Measurements from ENCODE around the gene SLC25A21.
"Not testable (repeated sequence)": the region's sequence is repeated elsewhere in the genome, so short reads cannot be mapped to it uniquely, and the experiment has no call there.

The SLC25A21 gene

DNA sequence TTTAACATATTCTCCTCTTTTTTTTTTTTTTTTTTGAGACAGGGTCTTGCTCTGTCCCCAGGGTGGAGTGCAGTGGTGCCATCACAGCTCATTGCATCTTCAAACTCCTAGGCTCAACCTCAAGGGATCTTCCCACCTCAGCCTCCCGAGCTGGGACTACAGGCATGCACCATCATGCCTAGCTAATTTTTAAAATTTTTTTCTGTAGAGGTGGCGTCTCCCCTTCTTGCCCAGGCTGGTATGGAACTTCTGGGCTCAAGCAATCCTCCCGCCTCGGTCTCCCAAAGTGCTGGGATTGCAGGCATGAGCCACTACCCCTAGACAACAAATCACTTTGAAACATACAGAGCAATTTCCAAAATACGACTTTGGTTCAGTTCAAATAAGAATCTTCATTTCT lies 355.9 kb downstream of the SLC25A21 start:
- no peak for DNase-seq

DNA sequence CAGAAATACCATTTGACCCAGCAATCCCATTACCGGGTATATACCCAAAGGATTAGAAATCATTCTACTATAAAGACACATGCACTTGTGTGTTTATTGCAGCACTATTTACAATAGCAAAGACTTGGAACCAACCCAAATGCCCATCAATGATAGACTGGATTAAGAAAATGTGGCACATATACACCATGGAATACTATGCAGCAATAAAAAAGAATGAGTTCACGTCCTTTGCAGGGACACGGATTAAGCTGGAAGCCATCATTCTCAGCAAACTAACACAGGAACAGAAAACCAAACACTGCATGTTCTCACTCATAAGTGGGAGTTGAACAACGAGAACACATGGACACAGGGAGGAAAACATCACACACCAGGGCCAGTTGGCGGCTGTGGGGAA lies 357.6 kb downstream of the SLC25A21 start:
- not testable (repeated sequence) for DNase-seq

DNA sequence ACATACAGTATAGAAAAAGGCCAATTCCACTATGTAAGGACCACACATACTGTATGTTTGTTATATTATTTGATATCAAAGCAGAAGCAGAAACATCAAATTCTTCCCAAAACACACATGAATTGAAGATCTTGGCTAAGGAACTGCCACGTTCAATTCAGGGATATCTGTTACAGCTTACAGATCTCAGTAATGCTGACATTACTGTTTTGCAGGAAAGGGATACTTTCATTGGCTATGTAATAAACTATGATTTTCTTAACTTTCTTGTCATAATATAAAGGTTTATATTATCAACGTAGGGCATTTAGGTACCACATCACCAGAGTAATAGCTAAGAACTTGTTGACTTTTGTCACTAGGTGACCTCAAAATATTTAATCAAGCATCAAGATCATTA lies 362.2 kb downstream of the SLC25A21 start:
- DNase-seq: no peak

DNA sequence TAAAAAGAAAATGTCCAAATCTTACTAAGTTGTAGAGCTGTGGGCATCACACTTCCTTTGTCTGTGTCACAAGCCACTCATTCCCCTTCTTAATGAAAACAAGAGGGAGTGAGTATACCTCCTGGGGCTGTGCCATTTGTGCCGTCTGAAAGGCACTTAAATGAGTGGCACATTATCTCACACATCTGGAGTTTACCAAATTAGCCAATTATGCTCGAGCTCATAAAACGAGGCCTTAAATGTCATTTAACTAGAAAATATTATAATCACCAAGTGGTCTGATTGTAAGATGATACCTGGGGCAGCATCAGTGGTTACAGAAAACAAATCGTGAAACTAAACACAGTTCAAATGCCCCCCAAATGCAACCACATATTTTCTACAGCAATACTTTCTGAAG lies 364.7 kb downstream of the SLC25A21 start:
- no peak for DNase-seq

DNA sequence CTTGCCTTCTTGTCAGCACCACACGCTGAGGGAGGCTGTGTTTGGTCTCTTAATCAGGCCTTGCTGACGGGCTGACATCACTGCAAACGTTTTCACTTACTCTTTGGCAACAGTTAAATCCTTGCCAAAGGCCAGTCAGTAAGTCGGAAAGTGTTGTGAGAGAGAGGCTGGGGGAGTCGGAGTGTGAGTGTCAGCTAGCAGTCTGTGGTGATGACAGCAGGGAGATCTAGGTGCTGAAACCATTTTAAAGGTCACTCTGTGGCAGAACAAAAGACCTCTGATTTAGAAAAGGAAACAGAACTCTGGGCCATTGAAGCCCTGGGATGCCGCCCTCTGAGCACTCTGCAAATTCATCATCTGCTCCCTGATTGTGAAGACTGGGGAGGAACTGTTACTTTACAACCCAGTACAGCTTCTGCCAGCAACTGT lies 367.3 kb downstream of the SLC25A21 start:
- DNase-seq: no peak

DNA sequence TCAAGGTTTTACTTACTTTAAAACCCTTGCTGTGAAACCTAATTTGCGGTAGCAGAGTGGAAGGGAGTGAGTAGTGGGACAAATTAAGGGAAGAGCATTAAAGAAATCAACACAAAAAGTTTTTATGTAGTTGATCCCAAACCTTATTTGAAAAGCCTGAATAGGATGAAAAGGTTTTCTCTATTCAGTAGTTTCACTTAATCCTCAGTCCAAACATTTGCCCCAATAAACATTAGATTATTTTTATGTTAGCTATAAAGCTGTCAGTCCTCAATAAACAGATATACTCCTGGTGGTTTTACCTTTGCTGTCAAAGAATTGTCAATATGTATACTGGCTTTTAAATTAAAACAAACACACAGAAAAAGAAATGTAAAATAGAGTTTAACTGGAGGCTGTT lies 374.8 kb downstream of the SLC25A21 start:
- DNase-seq: no peak

DNA sequence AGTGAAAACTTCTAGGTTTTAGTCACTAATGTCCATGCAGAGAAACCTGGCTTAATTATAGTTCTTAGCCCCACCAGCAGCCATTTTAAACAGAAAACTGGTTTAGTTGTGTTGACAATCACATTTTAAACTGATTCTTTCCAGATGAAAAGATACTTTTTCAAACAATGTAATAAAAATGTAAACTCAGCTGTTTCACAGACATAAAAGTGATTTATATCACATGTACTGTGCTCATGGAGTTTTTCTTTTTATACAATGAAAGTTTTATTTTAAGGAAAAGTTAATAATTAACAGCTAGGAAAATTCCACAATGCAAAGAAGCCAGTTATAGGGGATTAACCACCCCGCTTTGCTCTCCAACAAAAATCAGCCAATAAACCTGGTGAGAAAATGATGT lies 381.0 kb downstream of the SLC25A21 start:
- DNase-seq: no peak

DNA sequence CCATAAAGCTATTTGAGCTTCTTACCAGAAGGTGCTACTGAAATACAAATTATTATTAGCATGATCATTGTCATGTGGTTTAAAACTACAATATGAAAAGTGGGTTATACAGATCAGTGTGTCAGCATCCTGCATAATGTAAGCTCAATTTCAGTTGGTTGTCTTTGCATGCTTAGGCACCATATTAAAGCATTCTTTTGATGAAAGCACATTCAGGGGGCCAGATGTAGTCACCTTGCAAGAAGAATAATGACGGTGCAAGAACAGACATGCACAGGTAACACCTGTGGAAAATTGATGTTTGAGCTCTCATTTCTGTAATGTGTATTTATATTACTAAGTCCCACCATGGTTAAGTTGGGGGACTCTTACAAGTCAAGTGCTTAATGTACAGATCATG lies 386.9 kb downstream of the SLC25A21 start:
- DNase-seq: no peak

DNA sequence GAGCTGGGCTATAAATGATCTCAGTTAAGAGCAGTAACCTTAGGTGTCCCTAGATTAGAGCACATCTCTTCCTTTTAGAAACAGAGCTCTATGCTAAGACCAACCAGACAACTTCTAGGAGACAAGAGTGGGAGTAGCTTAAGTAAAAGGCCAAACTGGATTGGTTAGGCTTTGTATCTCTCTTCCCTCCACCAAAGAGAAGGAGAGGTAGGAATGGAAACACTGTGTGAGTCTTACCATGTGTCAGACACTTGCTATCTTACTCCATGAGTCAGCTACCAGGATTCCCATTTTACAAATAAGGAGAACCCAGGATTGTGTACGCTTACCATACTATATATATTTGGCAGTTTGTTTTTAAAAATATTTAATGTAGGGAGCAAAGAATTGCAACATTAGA lies 387.9 kb downstream of the SLC25A21 start:
- DNase-seq: no peak

DNA sequence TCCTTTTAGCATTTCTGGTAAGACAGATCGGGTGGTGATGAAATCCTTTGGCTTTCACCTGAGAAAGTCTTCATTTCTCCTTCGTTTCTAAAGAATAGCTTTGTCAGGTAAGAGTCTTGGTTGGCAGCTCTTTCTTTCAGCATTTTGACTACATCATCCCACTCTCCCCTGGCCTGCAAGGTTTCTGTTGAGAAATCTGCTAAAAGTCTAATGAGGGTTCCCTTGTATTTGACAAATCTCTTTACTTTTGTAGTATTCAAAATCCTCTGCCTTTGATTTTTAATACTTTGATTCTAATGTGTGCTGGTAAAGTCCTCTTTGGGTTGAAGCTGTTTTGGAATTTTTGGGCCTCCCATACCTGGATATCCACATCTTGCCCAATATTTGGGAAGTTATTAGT lies 390.5 kb downstream of the SLC25A21 start:
- DNase-seq: no peak

DNA sequence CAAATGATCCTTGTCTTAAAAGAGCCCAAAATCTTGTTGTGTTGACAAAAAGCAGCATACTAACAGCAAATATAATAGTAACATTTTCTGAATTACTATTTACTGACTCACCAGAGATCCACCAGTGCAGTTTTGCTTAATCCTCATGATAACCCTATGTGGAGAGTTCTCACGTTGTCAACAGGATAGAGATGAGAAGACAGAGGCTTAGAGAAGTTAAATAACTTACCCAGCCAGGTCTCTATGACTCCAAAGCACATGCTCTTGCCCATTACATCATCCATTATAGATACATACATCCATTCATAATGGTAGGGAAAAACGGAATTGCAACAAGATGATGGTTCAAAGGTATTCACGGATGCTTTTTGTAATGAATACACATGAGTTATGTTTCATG lies 398.8 kb downstream of the SLC25A21 start:
- DNase-seq: no peak

DNA sequence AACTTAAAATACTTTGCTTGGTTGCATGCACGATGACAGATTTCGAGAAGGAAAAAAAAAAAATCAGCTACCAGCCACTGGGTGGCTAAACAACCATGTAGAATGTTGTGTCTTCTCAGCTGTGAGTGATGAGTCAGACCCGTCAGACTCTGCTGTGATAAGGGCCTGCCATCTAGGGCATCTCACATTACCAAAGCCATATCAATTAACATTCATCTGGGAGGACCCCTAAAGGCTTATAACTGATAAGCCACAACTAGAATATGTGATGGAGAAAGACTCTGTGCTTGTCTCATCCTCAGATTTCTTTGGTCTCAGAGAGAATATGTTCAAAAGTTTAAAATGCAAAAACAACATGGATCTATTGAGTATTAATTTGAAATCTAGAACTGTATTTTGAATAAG lies 399.3 kb downstream of the SLC25A21 start:
- DNase-seq: no peak

DNA sequence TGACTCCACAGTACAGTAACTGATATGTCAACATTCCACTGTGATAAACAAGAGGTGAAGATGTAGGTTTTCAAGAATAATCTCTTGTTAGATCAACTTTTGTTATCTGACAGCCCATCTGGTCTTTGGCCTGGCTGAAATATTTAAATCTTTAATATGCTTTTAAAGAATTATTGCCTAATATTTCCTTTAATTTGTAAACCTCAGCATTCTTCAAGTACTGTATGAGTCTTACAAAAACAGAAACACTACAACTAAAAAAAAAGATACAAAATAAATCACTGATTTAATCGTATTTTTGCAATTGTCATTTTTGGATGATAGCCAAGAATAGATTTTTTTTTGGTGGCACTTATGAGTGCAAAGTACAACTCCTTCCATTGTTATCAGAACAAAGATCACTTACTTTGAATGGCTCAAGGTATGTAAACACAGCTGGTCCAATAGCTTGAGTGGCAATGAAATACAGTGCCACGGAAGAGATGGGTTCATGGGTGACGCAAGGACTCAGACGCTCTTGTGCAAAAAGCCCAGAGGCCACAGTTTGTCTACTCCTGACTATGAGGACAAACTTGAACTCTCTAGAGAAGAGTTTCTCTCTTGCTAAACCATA lies 401.3 kb downstream of the SLC25A21 start:
- DNase-seq: no peak

DNA sequence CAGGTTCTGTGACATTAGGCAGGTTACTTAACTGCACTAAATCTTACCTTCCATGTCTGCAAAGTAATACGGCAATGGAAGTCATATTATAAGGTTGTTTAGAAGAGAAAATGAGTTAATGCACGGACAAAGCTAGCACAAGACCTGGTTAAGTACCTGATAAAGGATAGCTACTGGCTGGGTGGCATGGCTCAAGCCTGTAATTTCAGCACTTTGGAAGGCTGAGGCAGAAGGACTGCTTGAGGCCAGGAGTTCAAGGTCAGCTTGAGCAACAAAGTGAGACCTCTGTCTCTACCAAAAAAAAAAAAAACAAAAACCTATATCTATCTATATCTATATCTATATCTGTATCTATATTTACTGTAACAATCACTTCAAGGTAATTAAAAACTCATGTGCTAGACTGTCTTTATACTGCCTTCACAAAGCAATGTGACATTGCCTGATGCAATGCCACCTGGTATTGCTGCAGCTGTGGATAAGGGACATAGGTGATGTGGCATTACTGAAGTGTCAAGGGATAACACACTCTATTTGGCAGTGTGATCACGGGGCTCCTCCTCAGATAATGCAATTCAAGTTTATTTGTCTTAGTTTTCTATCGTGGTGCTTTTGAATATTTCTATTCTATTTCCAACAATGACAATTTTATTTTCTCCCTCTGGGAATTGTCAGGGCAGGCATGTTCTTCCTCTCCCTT lies 403.6 kb downstream of the SLC25A21 start:
- DNase-seq: no peak

DNA sequence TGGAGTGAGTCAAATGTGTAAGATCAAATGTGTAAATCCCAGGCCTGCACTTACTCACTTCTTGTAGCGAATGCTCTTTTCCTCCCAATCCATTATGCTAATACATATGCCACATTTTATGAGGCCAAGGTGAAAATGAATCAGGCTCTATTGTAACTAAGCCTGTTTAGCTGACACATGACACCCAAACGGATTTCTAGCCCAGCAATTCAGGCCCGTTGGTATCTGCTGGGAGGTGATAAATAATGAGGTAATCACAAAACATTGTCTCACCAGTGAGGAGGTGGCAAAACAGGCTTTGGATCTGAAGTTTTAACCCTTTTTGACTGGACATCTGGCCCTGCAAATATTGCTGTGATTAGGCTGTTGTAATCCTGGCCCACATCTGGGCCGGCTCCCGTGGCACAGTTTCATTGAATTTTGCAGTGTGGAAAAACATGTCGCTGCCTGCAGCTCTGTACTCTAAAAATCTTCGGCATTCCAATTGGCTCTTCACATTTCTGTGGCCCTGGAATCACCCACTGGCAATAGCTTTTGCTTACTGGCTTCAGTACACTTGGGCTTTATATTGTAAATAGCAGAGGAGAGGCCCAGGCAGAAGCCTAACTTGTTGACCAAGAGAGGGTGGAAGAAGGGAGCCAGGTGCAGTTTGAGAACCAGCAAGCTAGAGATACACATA lies 404.7 kb downstream of the SLC25A21 start:
- no peak for DNase-seq

DNA sequence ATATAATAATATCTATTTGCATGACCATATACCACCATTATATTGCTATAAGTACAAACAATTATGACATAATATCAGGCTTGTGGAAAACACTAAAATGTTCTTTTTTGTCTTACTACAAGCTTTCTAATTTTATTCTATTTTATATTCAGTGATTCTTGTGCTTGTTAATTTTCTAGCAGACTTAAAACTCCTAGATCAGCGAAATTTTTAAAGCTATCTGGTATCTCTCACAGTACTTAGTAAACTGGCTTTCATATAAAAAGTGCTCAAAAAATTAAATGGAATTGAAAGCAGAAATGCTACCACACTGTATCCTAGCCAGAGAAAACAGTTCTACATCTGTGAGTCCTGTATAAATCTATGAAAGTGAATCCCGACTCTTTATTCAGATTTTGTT lies 405.4 kb downstream of the SLC25A21 start:
- DNase-seq: no peak

DNA sequence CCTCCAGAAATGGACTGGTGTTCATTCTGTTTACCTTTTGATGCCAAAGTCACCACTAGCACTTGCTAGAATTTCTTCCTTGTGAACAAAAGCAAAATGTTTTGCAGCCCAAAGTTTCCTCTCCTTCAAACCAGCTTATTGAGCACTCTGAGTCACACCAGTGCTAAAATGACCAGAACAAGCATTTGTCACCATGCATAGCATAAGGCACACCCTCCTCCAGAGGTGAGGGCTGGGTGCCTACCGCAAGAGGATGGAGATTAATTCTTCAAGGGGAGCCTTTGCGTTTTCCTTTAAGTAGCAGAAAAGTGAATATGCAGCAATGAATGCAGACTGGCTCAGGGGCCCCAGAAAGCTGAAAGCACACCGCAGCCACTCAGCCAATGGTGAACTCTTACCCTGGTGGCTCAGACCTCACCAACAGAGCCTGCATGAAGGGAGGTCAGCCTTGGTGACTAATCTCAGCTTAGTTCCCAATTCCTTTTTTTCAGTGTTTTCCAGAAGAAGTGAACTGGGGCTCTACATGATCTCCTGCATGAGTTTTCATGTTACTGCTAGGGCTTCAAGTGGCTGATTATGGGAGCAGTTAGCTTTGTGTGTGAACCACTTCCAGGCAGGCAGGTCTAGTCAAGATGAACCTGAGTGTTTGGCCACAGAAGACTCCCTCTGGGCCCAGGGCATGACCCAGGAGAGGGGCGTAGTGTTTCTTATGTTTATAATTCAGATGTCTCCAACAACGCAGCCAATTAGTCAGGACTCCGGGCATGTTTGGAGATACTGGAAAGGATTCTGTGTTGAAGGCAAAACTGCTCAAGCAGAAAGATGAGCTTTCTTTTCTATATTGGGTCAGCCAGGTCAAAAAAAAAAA lies 414.4 kb downstream of the SLC25A21 start:
- no peak for DNase-seq

DNA sequence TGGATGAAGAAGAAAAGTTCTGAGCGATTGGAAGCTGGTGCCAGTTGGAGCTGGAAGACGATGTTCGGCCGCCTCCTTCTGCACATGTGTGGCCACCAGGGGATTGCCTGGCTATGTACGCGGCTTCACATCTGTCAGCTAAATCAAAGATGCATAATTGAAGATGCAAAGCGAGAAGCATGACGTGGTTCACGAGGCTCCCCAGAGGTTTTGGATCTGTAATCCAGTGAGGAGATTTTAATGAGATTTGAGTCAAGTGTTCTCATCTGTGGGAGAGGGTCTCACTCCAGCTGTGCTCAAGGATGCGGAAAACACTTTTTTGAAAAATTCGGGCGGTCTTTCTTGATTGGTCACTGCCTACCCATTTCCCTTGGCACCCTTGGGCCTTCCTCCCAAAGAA lies 416.2 kb downstream of the SLC25A21 start:
- DNase-seq: no peak

DNA sequence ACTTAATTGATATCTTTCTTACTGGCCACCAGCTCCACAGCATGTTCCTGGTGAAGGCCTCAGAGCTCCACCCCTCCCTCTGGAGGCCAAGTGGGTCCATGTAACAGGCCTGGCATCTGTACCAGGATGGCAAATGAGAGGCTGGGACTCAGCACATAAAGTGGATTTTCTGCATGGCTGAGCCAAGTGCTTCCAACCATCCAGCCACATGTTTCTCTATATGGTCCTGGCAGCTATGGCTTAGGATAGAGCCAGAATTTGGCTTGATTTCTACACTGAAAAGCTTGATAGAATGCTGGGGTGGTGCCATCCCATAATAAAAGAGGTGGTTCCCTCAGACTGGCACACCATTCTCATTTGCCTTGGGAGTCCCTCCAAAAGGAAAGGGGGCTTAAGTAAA lies 416.6 kb downstream of the SLC25A21 start:
- no peak for DNase-seq

DNA sequence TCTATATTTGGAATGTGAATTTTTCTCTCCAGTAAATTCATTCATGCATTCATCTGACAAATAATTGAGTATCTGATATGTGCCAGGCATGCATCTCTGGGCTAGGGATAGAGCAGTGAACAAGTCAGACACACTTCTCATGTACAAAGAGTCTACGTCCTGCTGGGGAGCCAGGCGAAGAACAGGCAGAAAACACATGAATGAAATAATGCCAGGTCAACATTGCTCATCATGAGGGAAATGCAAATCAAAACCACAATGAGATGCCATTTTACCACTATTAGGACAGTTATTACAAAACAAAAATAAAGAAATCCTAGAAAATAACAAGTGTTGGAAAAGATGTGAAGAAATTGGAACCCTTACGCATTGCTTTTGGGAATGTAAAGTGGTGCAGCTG lies 420.5 kb downstream of the SLC25A21 start:
- no peak for DNase-seq

DNA sequence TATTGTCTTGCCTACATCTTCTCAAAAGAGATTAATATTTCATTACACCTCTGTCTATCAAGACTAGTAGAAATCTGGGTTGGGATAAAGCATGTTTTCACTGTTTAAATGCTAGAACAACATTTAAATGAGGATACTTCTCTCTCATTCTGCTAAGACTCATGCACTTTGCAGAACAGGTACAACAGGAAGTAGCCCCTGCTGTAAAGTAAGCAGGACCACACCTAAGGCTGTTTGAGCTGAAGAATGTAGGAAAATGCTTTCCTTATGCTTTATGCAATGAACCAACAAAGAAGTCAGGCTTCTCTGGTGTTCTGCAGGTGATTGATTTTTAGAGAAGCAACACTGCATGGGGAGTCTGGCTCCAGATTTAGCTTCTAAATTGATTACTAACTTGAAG lies 421.3 kb downstream of the SLC25A21 start:
- no peak for DNase-seq

DNA sequence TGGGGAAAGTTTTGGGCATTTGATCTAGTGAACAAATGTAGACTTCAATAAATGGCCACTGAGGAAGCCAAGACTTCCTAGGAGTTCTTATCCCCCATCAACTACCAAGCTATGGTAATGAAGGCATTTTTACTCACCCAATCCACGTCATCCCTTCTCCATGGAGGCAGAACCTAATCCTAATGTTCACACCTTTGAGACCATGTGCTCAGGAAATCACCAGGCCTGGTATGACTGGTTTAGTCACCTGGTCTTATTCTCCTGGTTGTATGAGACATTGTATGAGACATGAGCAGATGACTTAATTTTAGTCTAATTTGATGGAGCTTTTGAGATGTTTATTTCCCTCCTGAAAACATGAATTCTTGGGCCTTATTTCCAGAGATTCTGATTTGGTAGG lies 422.2 kb downstream of the SLC25A21 start:
- no peak for DNase-seq

DNA sequence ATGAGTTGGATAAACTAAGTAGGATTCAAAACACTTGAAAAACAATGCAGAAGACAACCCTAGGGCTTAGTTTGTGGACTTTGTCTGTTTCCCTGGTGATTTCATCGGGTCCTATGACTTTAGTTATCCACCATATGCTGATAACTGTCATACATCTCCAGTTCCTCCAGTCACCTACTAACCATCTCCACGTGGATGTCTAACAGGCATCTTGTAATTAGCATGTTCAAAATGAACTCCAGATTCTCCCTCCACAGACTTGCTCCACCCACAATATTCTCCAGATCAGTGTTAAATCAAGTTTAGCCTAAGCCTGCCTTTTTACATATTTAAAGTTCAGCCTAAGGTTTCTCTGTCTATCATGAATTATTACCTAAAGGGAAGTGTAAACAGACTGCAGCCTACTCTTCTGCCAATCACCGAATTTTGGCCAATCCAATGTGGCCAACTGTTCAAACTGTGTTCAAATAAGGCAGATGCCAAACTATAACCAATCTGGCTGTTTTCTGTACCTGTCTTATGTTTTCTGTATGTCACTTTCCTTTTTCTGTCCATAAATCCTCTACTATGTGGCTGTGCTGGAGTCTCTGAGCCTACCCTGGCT lies 423.7 kb downstream of the SLC25A21 start:
- DNase-seq: no peak
